Stimulated activated naive CD8-positive, alpha-beta T cell treated with anti-CD3 and anti-CD28 coated beads, Interleukin-15, amount 100 ng/mL, for 72 hours (primary cell): ENCODE results near the gene ALG6.
"Not testable (repeated sequence)": the region's sequence is repeated elsewhere in the genome, so short reads cannot be mapped to it uniquely, and the experiment has no call there.

Experiments
- ATAC-seq: fragments of 150-1000 bp; cut with Tn5 transposase; 2 replicates; pipeline ENCODE4 v1.10.0; 2021; ENCODE audit warnings: mild to moderate bottlenecking, moderate library complexity
- DNase-seq, 2 donors: peaks; one replicate each; pipeline ENCODE4 v3.0.0; 2021 to 2022
- H3K27ac Mint-ChIP-seq, 2 donors: one replicate each; pipeline ENCODE4 v1.8.0; 2022; ENCODE audit warnings: mild to moderate bottlenecking in 2 of 2, mixed read lengths in 2 of 2, moderate library complexity in 2 of 2
- H3K27me3 Mint-ChIP-seq: one replicate; pipeline ENCODE4 v1.8.0; 2022; ENCODE audit warnings: mixed read lengths
- H3K4me1 Mint-ChIP-seq: one replicate; pipeline ENCODE4 v1.8.0; 2022; ENCODE audit warnings: mild to moderate bottlenecking, mixed read lengths
- H3K4me3 Mint-ChIP-seq, 2 donors: one replicate each; pipeline ENCODE4 v1.8.0; 2022; ENCODE audit warnings: mild to moderate bottlenecking in 2 of 2, mixed read lengths in 2 of 2, moderate library complexity in 1 of 2
- H3K9me3 Mint-ChIP-seq, 2 donors: one replicate each; pipeline ENCODE4 v1.8.0; 2022; ENCODE audit warnings: mixed read lengths in 2 of 2

The ALG6 gene

GRCh38 chr1:63325279-63325985 is 42.0 kb upstream of the ALG6 start:
- Mint-ChIP-seq H3K4me1 (peaks cover 60% of the 10 kb centered on the region), H3K27me3 (peaks cover 94% of the 10 kb centered on the region), H3K4me3 (peak overlapping the region in 1 of 2 donors; percentile 9), H3K9me3 (no peaks in the 10 kb centered on the region), H3K27ac (no peak overlapping the region)
- ATAC-seq = no peak
- no peak for DNase-seq

- peaks cover 60% of the 10 kb centered on the region for H3K4me1 Mint-ChIP-seq
- H3K9me3 Mint-ChIP-seq = no peaks in the 10 kb centered on the region
- ATAC-seq (no peak), DNase-seq (no peak)
- H3K4me3 Mint-ChIP-seq = peak overlapping the region; percentile 13 to 27
- H3K27me3 Mint-ChIP-seq = peaks cover 94% of the 10 kb centered on the region
- no peak overlapping the region for H3K27ac Mint-ChIP-seq
Measured at GRCh38 chr1:63326106-63326472, 41.3 kb upstream of the ALG6 start.

- Mint-ChIP-seq H3K4me1 (peaks cover 54% of the 10 kb centered on the region), H3K27me3 (peaks cover 94% of the 10 kb centered on the region), H3K4me3 (peak overlapping the region; percentile 57 to 66), H3K9me3 (no peaks in the 10 kb centered on the region), H3K27ac (peak overlapping the region in 1 of 2 donors; percentile 34)
- no peak for ATAC-seq
- peak in 1 of 2 donors; percentile 15 for DNase-seq
Measured at GRCh38 chr1:63326473-63327380, 40.7 kb upstream of the ALG6 start.

- Mint-ChIP-seq H3K27me3 (peaks cover 96% of the 10 kb centered on the region), H3K9me3 (peaks cover 0 to 4% of the 10 kb centered on the region in 2 donors), H3K27ac (peak overlapping the region in 1 of 2 donors; percentile 56), H3K4me1 (peaks cover 51% of the 10 kb centered on the region), H3K4me3 (peak overlapping the region; percentile 57 to 66)
- ATAC-seq (peak; percentile 44), DNase-seq (peak; percentile 59)
Measured at GRCh38 chr1:63327417-63328054, 39.9 kb upstream of the ALG6 start.

- no peak overlapping the region for H3K27ac Mint-ChIP-seq
- DNase-seq (no peak), ATAC-seq (no peak)
- peaks cover 0 to 4% of the 10 kb centered on the region in 2 donors for H3K9me3 Mint-ChIP-seq
- H3K4me1 Mint-ChIP-seq = peaks cover 51% of the 10 kb centered on the region
- H3K4me3 Mint-ChIP-seq = no peak overlapping the region
- peaks cover 96% of the 10 kb centered on the region for H3K27me3 Mint-ChIP-seq
Measured at GRCh38 chr1:63328122-63328521, 39.3 kb upstream of the ALG6 start.

- Mint-ChIP-seq H3K9me3 (peaks cover 0 to 4% of the 10 kb centered on the region in 2 donors), H3K27me3 (peaks cover 96% of the 10 kb centered on the region), H3K4me1 (peaks cover 51% of the 10 kb centered on the region), H3K4me3 (no peak overlapping the region), H3K27ac (no peak overlapping the region)
- no peak for ATAC-seq
- DNase-seq = no peak
Measured at GRCh38 chr1:63328781-63329180, 38.6 kb upstream of the ALG6 start.

GRCh38 chr1:63329621-63330330 is 37.7 kb upstream of the ALG6 start:
- DNase-seq (peak; percentile 10 to 14), ATAC-seq (no peak)
- Mint-ChIP-seq H3K27ac (no peak overlapping the region), H3K9me3 (peaks cover 0 to 4% of the 10 kb centered on the region in 2 donors), H3K4me3 (peak overlapping the region; percentile 56 to 73), H3K4me1 (peaks cover 45% of the 10 kb centered on the region), H3K27me3 (peaks cover 98% of the 10 kb centered on the region)

- peak overlapping the region in 1 of 2 donors; percentile 79 for H3K27ac Mint-ChIP-seq
- H3K27me3 Mint-ChIP-seq = peaks cover 100% of the 10 kb centered on the region
- ATAC-seq (no peak), DNase-seq (no peak)
- peaks cover 0 to 4% of the 10 kb centered on the region in 2 donors for H3K9me3 Mint-ChIP-seq
- H3K4me1 Mint-ChIP-seq = peaks cover 44% of the 10 kb centered on the region
- peak overlapping the region; percentile 50 to 73 for H3K4me3 Mint-ChIP-seq
Measured at GRCh38 chr1:63330331-63330916, 37.0 kb upstream of the ALG6 start.

- no peak for ATAC-seq
- Mint-ChIP-seq H3K27ac (no peak overlapping the region), H3K9me3 (no peaks in the 10 kb centered on the region), H3K27me3 (peaks cover 30% of the 10 kb centered on the region), H3K4me1 (no peaks in the 10 kb centered on the region), H3K4me3 (no peak overlapping the region)
- no peak for DNase-seq
Measured at GRCh38 chr1:63342402-63342801, 25.0 kb upstream of the ALG6 start.

- DNase-seq (no peak), ATAC-seq (no peak)
- H3K4me1 Mint-ChIP-seq = no peaks in the 10 kb centered on the region
- no peak overlapping the region for H3K27ac Mint-ChIP-seq
- no peaks in the 10 kb centered on the region for H3K9me3 Mint-ChIP-seq
- no peak overlapping the region for H3K4me3 Mint-ChIP-seq
- peaks cover 35% of the 10 kb centered on the region for H3K27me3 Mint-ChIP-seq
Measured at GRCh38 chr1:63343922-63344321, 23.5 kb upstream of the ALG6 start.

- no peak for DNase-seq
- no peak overlapping the region for H3K27ac Mint-ChIP-seq
- H3K4me3 Mint-ChIP-seq = no peak overlapping the region
- no peaks in the 10 kb centered on the region for H3K4me1 Mint-ChIP-seq
- H3K9me3 Mint-ChIP-seq = no peaks in the 10 kb centered on the region
- no peak for ATAC-seq
- H3K27me3 Mint-ChIP-seq = peaks cover 46% of the 10 kb centered on the region
Measured at GRCh38 chr1:63350320-63350719, 17.1 kb upstream of the ALG6 start.

- peaks cover 35% of the 10 kb centered on the region for H3K27me3 Mint-ChIP-seq
- H3K4me3 Mint-ChIP-seq = no peak overlapping the region
- H3K27ac Mint-ChIP-seq = no peak overlapping the region
- DNase-seq (no peak), ATAC-seq (no peak)
- H3K9me3 Mint-ChIP-seq = no peaks in the 10 kb centered on the region
- no peaks in the 10 kb centered on the region for H3K4me1 Mint-ChIP-seq
Measured at GRCh38 chr1:63352736-63353135, 14.7 kb upstream of the ALG6 start.

- H3K27me3 Mint-ChIP-seq = peaks cover 31% of the 10 kb centered on the region
- H3K4me3 Mint-ChIP-seq, ATAC-seq, H3K27ac Mint-ChIP-seq, H3K4me1 Mint-ChIP-seq, DNase-seq, H3K9me3 Mint-ChIP-seq: not testable (repeated sequence)
Measured at GRCh38 chr1:63356234-63356633, 11.2 kb upstream of the ALG6 start.

- DNase-seq (no peak), ATAC-seq (no peak)
- no peaks in the 10 kb centered on the region for H3K9me3 Mint-ChIP-seq
- no peak overlapping the region for H3K27ac Mint-ChIP-seq
- H3K4me1 Mint-ChIP-seq = no peaks in the 10 kb centered on the region
- no peak overlapping the region for H3K4me3 Mint-ChIP-seq
- H3K27me3 Mint-ChIP-seq = peaks cover 28% of the 10 kb centered on the region
Measured at GRCh38 chr1:63359561-63359960, 7.9 kb upstream of the ALG6 start.

- peaks cover 7% of the 10 kb centered on the region for H3K4me1 Mint-ChIP-seq
- peaks cover 21% of the 10 kb centered on the region for H3K27me3 Mint-ChIP-seq
Measured at GRCh38 chr1:63362073-63362472, 5.4 kb upstream of the ALG6 start.

More at GRCh38 chr1:63362073-63362472, 5.4 kb upstream of the ALG6 start:
- H3K9me3 Mint-ChIP-seq = no peaks in the 10 kb centered on the region
- no peak overlapping the region for H3K4me3 Mint-ChIP-seq
- no peak for DNase-seq
- no peak overlapping the region for H3K27ac Mint-ChIP-seq
- ATAC-seq = no peak
